ENCODE results near the gene CCDC188.

- no peak for TF ChIP-seq CTCF (IDR thresholded peaks at IDR 0.05; ENCODE audit: insufficient read depth, low read length)
- TF ChIP-seq REST (IDR thresholded peaks at IDR 0.05; ENCODE audit: insufficient replicate concordance, low read depth) = no peak
- no peak for TF ChIP-seq POLR2AphosphoS5 (IDR thresholded peaks at IDR 0.05; ENCODE audit: low read depth)
These were observed 12.0 kb downstream of the CCDC188 start for GRCh38 chr22:20138868-20139267.
